Stimulated activated CD8-positive, alpha-beta memory T cell treated with anti-CD3 and anti-CD28 coated beads, Interleukin-4, amount 100 ng/mL, for 24 hours (primary cell): Measurements from ENCODE around the gene EPM2A.

Experiments
- DNase-seq: peaks from one replicate; pipeline ENCODE4 v3.0.0-alpha.2; 2020; ENCODE audit warnings: low read depth

The EPM2A gene

GRCh38 chr6:145673504-145673903, 61.8 kb downstream of the EPM2A start:
- no peak for DNase-seq

- no peak for DNase-seq
These were observed 65.0 kb downstream of the EPM2A start for GRCh38 chr6:145670311-145670710.

- no peak for DNase-seq
These were observed 65.7 kb downstream of the EPM2A start for GRCh38 chr6:145669627-145670034.

GRCh38 chr6:145668844-145669243, 66.5 kb downstream of the EPM2A start:
- DNase-seq = no peak

- no peak for DNase-seq
These were observed 74.6 kb downstream of the EPM2A start for GRCh38 chr6:145660676-145661075.

DNA sequence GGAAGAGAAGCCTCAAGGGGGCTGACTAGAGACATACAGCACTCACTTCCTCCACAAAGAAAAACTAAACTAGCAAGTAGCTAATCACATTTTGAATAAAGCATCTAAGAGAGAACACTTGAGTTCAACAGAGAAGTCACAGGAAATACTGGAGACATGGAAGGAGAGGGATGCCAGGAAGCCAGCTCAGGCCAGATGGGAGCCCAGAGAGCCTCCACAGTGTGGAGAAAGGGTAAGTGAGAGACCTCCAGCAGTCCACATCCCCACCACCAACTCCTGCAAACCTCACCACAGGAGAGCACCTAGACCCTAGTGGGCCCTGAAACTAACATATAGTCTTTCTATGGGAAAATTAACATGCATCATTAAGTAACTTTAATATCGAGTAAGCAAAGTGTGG, 79.2 kb downstream of the EPM2A start:
- DNase-seq = no peak

GRCh38 chr6:145652572-145652971, 82.7 kb downstream of the EPM2A start:
- no peak for DNase-seq

GRCh38 chr6:145651988-145652387, 83.3 kb downstream of the EPM2A start:
- no peak for DNase-seq

DNA sequence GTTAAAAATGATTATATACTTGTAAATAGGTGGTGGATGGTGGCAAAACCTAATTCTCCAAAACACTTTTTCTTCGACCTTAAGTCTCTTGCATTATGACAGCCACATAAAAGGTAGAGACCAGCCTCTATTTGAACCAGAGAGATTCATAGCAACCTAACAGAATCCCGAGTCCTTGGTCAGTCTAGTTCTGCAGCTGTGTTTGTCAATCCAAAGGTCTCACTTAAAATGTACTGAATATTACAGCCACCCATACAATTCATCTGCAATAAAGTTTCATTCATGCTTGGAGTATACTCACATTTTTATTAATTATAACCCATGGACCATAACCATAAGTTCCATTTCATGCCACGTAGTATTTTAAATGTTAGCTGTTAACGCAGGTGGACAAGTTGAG, 87.2 kb downstream of the EPM2A start:
- DNase-seq = no peak

DNA sequence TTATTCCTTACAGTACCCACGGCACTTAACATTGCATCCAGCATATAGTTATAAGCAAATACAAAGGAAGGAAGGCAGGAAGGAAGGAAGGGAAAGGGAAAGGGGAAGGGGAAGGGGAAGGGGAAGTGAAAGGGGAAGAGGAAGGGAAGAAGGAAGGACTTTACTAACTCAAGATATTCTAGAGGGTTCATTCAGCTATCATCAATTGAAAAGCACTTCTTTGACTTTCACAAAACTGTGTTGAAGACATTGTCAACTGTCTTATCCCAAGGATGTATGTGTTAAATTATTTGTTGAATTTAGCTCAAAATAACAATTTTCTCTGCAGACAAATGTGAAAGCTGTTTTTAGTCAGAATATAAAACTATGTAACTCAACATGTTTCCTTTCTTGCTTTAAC, 87.7 kb downstream of the EPM2A start:
- no peak for DNase-seq

GRCh38 chr6:145643760-145644159, 91.6 kb downstream of the EPM2A start:
- no peak for DNase-seq

GRCh38 chr6:145633981-145634627, 101.2 kb downstream of the EPM2A start:
- peak; percentile 72 for DNase-seq

DNA sequence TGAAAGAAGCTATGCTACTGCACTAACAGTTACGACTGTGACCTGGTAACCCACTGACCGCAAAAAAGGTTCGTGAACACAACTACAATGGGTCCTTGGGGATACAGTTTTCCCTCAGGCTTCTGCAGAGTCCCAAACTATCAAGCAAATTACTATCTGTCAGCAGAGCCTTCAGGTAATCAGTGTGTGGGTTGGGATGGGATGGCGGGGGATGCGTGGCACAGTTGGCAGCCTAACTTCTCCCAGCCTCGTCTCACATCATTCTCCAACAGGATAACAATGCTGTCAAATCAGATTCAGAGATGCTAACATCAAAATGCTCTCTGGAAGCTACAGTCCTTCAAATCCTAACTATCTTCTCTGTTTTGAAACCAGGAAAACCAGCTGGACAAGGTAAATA, 102.3 kb downstream of the EPM2A start:
- no peak for DNase-seq

- DNase-seq = no peak
These were observed 103.9 kb downstream of the EPM2A start for GRCh38 chr6:145631374-145631773.

DNA sequence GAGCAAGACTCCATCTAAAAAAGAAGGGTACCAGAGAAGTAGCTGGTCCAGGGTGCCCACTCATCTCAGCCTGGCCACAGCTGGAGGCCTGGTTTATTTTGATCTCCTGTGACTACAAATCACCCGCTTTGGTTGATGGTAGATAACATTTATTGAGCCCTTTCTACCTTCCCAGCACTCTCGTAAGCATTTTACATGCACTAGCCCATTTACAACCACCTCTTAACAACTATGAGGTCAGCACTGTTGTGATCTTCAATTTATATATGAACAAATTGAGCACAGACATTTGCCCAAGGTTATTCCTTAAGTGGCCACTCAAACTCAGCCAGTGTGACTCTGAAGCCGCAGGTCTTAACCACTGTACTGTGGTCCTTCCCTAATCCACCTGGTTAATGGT, 104.7 kb downstream of the EPM2A start:
- DNase-seq = no peak

GRCh38 chr6:145629478-145629877, 105.8 kb downstream of the EPM2A start:
- DNase-seq = no peak

DNA sequence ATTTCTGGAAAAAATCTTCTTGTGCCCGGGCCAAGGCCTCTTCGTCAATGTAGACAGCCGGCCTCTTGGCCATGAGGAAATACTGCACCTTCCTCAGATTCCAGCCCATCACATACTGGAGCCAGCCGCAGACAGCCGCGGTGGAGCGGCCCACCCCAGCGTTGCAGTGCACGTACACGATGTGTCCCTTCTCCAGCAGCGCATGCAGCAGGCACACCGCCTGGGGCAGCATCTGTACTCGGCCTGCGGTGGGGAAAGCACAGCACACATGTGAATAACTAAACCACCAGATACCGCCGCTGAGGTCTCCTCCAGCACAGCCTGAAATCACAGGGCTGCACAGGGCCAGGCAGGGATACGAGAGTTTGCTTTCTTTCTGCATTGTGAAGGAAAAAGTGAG, 107.9 kb downstream of the EPM2A start:
- DNase-seq = no peak

DNA sequence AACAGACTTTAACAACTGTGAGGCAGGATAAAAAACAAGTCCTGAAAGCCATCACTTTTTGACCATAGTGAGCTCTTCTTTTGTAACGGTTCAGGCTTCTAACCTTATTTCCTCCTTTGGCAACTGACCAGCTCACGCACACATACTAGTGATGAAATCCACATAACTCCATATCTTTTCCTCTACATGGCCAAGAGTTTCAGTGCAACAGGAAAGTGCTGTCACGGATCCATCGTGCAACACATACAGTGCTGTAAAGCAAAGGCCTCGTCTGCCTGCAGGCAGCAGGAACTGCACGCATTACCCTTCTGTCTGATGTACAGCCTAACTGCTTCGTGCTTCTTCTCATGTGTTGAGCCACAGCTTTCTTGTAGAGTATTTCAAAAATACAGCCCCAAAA, 108.5 kb downstream of the EPM2A start:
- DNase-seq = no peak

DNA sequence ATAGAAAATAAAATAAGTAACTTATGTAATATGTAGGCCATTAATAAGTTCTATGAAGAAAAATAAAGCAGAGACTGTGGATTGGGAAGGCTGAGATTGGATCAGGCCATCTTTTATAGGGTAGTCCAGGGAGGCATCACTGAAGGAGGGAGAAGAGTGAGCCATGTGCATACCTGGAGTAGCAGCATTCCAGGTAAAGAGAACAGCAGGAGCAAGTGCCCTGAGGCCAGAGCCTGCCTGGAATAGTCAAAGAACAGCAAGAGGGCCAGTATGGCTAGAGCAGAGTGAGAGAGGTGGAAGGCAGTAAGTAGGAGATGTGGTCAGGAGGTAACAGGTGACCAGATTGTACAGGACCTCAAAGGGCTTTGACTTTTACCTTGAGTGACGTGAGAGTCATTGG, 112.1 kb downstream of the EPM2A start:
- DNase-seq = no peak

DNA sequence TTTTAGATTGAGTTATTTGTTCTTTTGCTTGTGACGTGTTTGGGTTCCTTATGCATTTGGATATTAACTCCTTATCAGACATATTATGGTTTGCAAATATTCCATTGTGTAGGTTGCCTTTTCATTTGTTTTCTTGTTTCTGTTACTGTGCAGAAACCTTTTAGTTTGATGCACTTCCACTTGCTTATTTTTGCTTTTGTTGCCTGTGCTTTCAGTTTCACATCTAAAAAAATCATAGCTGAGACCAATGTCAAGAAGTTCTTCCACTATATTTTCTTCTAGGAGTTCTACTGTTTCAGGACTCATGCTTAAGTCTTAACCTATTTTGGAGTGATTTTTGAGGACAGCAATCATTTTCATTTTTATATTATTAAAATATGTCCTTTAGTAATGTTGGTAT, 113.5 kb downstream of the EPM2A start:
- no peak for DNase-seq

- DNase-seq = no peak
These were observed 115.2 kb downstream of the EPM2A start for GRCh38 chr6:145620088-145620487.

GRCh38 chr6:145609521-145609920, 125.8 kb downstream of the EPM2A start:
- no peak for DNase-seq

- no peak for DNase-seq
These were observed 126.5 kb downstream of the EPM2A start for GRCh38 chr6:145608850-145609249.

DNA sequence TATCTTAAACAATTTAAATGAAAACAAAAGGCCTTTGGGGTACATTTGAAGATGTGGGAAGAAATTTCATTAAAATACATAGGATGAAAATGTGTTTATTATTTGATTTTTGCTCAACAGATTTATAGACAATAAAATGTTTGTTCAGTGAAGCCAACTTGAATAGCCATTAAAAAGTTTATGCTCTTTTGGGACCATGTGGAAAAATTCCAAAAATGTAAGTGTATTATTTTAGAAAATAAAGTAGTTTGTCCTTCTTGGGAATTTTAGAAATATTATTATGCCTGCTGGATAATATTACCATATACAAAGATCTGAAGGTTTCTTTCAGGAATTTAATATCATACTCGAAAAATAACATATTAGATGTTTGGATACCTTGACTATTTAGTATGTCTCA, 131.3 kb downstream of the EPM2A start:
- no peak for DNase-seq

DNA sequence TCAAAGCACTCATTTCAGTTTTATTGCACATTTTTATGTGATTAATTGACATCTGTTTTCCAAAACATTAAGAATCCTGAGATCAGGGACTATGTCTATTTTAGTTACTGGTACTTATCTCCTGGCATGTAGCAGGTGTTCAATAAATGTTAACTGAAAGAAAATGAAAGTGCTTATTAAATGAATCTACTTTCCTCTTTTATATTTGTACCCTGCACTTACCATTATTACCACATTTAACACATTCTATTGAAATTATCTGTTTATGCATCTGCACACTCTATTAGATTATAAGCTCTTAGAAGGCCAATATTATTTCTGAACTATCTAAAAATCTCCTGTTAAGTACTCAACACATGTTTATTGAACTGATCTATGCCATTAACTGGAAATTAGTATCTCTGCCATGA, 131.9 kb downstream of the EPM2A start:
- no peak for DNase-seq
